Mesothelial cell of epicardium (in vitro differentiated cells): ENCODE measurements around the gene RFFL. TPM values are rescaled to one million over a fixed set of nuclear protein-coding genes. Genes with fewer than 3 reads are reported as not detected.

Experiments used
- DNase-seq, 2 experiments: peaks; one replicate each; pipeline ENCODE4 v3.0.0; 2021; ENCODE audit warnings: low spot score in 2 of 2; ENCODE audit not compliant: unreplicated experiment in 2 of 2
- H3K27ac Mint-ChIP-seq: 2 replicates; pipeline ENCODE4 v1.8.0; 2021; ENCODE audit warnings: mixed read lengths
- H3K27me3 Mint-ChIP-seq: 2 replicates; pipeline ENCODE4 v1.8.0; 2021; ENCODE audit warnings: low read depth, mixed read lengths
- H3K36me3 Mint-ChIP-seq: 2 replicates; pipeline ENCODE4 v1.8.0; 2021; ENCODE audit warnings: mixed read lengths
- H3K4me1 Mint-ChIP-seq: 2 replicates; pipeline ENCODE4 v1.8.0; 2021; ENCODE audit warnings: mixed read lengths
- H3K4me3 Mint-ChIP-seq: 2 replicates; pipeline ENCODE4 v1.8.0; 2021; ENCODE audit warnings: mild to moderate bottlenecking, moderate library complexity, mixed read lengths
- H3K9me3 Mint-ChIP-seq: 2 replicates; pipeline ENCODE4 v1.8.0; 2021; ENCODE audit warnings: mixed read lengths
- total RNA-seq: library from RNA; stranded (reverse); gene quantifications from 3 replicates; pipeline ENCODE4 v1.2.1, GENCODE V29; 2021
- TF ChIP-seq, protein P1 (sequence below): fragments of 200-600 bp; sonication (generic); IDR thresholded peaks from one replicate; pipeline ENCODE4 v1.5.0; 2021; ENCODE audit warnings: antibody characterized with exemption; ENCODE audit not compliant: unreplicated experiment

RFFL gene
- total RNA-seq, 1 donor from 2014 or later = 19.8 TPM

DNA sequence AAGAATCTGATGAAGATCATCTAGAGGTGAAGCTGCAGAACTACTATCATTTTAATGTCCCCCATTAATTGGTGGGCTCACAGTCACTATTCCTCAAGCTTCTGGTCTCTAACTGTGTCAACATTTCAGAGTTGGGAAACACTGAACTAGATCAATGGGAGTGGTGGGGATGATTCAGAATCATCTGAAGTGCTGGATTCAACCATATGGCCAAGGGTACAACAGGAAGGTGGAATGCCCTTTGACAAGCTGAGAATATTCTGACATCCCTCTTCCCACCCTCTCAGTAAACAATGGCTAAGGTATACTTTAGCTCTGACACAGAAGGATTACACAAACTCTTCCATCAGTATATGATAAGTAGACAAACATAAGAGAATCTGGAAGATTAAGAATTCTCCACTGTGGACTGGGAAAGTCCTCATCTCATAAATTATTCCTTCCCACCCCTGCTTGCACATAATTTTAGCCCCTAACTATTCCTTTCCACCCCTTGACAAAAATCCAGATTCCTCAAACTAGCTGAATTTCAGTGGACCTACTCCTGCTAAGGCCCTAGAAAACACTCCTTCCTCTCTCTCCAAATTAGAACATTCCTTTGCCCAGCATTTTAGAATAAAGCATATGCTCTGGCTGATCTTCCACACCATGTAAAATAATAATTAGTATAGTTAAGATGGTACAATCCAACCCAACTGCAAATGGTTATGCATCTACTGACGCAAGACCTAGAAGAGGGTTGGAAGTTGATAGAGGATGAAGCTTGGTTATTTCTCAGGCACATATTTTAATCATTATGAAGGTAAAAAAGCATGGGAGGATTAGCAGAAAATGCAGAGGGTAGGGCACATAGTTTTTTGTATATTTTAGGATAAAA is 16.3 kb upstream of the RFFL start:
- no peaks in the 10 kb centered on the region for H3K27me3 Mint-ChIP-seq
- peaks cover 18% of the 10 kb centered on the region for H3K4me1 Mint-ChIP-seq
- TF ChIP-seq, protein P1, sequence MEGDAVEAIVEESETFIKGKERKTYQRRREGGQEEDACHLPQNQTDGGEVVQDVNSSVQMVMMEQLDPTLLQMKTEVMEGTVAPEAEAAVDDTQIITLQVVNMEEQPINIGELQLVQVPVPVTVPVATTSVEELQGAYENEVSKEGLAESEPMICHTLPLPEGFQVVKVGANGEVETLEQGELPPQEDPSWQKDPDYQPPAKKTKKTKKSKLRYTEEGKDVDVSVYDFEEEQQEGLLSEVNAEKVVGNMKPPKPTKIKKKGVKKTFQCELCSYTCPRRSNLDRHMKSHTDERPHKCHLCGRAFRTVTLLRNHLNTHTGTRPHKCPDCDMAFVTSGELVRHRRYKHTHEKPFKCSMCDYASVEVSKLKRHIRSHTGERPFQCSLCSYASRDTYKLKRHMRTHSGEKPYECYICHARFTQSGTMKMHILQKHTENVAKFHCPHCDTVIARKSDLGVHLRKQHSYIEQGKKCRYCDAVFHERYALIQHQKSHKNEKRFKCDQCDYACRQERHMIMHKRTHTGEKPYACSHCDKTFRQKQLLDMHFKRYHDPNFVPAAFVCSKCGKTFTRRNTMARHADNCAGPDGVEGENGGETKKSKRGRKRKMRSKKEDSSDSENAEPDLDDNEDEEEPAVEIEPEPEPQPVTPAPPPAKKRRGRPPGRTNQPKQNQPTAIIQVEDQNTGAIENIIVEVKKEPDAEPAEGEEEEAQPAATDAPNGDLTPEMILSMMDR = no peak
- no peak for DNase-seq
- no peaks in the 10 kb centered on the region for H3K9me3 Mint-ChIP-seq
- H3K4me3 Mint-ChIP-seq = no peak overlapping the region
- H3K36me3 Mint-ChIP-seq = no peaks in the 10 kb centered on the region
- H3K27ac Mint-ChIP-seq = no peak overlapping the region

DNA sequence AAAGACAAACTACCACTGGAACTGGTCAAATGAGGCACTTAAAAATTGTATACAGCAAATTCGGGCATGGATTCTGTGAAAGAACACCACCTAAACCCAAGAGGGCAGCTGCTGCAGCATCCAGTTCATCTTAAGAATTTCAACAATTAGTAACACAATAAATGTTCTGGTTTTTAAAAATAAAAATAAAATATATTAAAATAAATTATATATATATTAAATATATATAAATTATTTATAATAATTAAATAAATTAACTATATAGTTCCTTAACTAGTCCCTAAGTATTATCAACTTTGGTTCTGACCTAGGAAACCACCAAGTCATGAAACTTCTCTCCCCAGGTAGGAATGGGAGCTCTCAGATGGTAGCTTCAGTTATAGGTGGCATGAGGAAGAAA is 13.4 kb upstream of the RFFL start:
- peaks cover 13% of the 10 kb centered on the region for H3K4me1 Mint-ChIP-seq

DNA sequence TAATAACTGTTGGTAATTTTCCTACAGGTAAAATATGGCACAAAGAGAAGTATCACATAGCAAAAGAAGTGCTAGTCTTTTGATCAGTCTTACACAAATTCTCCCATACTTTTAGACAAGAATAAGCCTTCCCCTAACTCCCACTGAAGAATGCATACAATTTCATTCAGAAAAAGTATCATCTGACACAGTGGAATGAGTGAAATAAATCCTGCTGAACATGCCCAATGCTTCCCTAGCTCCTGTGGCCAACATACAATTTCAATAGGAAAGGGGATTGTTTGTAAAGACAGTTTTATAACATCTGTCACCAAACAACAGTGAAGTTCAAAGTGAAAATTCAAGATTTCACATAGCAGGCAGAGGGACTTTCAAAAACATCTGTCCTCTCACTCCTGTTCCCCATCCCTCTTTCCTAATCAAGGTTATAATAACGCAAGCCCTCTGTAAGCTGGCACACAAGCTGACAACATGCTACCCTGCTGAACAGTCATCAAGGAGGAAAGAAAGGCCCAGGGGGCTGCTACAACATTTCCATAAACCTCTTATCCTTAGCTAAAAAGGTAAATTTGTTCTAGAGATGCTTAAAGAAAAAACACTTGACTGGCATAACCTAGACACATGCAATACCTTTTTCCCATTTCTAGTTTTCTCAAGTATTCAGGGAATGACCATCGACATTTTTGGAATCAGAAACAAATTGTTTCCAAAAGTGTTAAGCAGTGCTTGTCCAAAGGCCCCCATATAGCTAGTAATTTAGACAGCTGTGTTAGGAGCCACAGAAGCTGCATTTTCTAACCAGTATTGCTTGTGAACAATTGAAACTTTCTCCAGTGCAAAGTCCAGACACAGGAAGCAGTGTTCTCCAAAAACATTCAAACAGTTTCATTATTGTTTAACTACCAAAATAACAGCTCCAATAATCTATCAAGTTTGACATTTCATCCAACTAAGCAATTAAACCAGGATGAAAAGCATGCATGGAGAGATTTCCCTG is 11.5 kb upstream of the RFFL start:
- Mint-ChIP-seq H3K27ac (peak overlapping the region; percentile 72), H3K4me3 (no peak overlapping the region), H3K27me3 (no peaks in the 10 kb centered on the region), H3K36me3 (no peaks in the 10 kb centered on the region), H3K4me1 (peaks cover 12% of the 10 kb centered on the region), H3K9me3 (no peaks in the 10 kb centered on the region)
- TF ChIP-seq, protein P1 = no peak
- no peak for DNase-seq

More for the DNA sequence above, 13.4 kb upstream of the RFFL start:
- Mint-ChIP-seq H3K9me3 (no peaks in the 10 kb centered on the region), H3K27me3 (no peaks in the 10 kb centered on the region), H3K4me3 (no peak overlapping the region), H3K36me3 (no peaks in the 10 kb centered on the region), H3K27ac (no peak overlapping the region)
- DNase-seq = no peak
- TF ChIP-seq, protein P1 = no peak

DNA sequence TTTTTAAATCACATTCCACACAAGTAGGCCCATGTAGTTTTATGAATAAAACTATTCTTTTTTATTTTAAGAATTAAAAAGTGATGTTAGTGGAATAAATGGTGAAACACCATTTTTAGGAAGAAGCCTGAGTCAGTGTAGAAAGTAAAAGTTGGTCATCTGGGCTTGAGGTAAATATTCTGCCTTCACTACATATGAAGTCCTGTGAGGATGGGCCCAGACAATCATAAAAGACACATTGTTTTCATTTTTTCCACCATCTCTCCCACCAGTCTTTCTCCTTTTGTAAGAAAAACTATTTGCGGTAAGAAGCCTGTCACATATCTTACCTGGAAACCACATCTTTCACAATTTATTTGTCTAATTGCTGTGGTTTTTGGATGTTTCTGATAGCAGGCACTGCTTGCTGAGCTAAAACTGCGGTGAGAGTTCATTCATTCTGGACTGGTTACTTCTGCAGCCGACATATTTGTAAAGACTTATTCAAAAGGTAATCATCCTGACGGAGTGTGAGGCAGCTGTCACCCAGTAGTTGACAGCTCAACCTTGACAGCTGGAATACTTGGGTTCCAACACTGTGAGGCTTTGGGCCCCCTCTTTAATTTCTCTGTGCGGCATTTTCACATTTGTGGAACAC is 10.6 kb upstream of the RFFL start:
- Mint-ChIP-seq H3K36me3 (no peaks in the 10 kb centered on the region), H3K9me3 (no peaks in the 10 kb centered on the region), H3K4me3 (no peak overlapping the region), H3K4me1 (peaks cover 12% of the 10 kb centered on the region), H3K27ac (peak overlapping the region; percentile 72), H3K27me3 (no peaks in the 10 kb centered on the region)
- DNase-seq = no peak
- TF ChIP-seq, protein P1 = no peak

DNA sequence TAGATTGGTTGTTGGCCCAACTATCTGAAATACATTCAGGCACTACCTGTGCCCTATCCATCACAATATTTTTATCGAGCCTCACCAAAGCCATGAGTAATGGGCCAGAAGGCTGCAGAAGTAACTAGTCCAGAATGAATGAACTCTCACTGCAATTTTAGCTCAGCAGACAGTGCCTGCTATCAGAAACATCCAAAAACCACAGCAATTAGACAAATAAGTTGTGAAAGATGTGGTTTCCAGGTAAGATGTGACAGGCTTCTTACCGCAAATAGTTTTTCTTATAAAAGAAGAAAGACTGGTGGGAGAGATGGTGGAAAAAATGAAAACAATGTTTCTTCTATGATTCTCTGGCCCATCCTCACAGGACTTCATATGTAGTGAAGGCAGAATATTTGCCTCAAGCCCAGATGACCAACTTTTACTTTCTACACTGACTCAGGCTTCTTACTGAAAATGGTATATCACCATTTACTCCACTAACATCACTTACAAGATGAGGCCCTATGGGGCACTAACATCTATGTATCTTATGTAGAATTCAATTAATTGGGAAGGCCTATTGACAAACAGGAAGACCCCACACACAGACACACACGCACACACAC is 9.8 kb upstream of the RFFL start:
- peaks cover 12% of the 10 kb centered on the region for H3K4me1 Mint-ChIP-seq
- no peak overlapping the region for H3K27ac Mint-ChIP-seq
- no peak overlapping the region for H3K4me3 Mint-ChIP-seq
- no peaks in the 10 kb centered on the region for H3K36me3 Mint-ChIP-seq
- no peaks in the 10 kb centered on the region for H3K9me3 Mint-ChIP-seq
- TF ChIP-seq, protein P1 = no peak
- H3K27me3 Mint-ChIP-seq = no peaks in the 10 kb centered on the region
- no peak for DNase-seq
